ENCODE measurements around the gene HEPHL1. TPM values are rescaled to one million over a fixed set of nuclear protein-coding genes. Genes with fewer than 3 reads are reported as not detected.

Gene HEPHL1
- total RNA-seq, 2 donors from 2014 or later = not detected

DNA sequence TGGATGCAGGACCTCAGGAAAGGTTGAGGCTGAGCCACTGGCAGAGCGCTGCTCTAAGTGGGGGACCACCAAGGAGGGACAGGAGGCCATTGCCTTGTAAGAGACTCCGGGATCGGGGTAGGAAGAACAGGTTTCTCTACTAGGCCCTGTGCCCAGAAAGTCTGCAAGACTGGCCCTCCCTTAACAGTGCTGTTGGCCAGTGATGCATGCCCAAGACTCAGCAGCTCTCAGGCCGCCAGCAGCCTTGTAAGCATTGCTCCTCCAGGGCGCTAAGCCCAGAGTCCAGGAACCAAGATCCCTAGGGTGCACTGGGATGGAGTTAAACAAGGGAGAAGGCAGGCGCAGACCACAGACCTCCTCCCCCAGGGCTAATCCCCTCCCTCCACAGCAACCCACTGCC lies 68.2 kb downstream of the HEPHL1 start:
- TF ChIP-seq, protein P1, sequence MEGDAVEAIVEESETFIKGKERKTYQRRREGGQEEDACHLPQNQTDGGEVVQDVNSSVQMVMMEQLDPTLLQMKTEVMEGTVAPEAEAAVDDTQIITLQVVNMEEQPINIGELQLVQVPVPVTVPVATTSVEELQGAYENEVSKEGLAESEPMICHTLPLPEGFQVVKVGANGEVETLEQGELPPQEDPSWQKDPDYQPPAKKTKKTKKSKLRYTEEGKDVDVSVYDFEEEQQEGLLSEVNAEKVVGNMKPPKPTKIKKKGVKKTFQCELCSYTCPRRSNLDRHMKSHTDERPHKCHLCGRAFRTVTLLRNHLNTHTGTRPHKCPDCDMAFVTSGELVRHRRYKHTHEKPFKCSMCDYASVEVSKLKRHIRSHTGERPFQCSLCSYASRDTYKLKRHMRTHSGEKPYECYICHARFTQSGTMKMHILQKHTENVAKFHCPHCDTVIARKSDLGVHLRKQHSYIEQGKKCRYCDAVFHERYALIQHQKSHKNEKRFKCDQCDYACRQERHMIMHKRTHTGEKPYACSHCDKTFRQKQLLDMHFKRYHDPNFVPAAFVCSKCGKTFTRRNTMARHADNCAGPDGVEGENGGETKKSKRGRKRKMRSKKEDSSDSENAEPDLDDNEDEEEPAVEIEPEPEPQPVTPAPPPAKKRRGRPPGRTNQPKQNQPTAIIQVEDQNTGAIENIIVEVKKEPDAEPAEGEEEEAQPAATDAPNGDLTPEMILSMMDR (IDR thresholded peaks at IDR 0.05) = no peak
- Histone ChIP-seq H3K4me3 (no peak overlapping the region), H3K27ac (no peak overlapping the region), H3K36me3 (no peaks in the 10 kb centered on the region), H3K4me1 (ENCODE audit: control insufficient read depth in 1 of 2, low read depth in 2 of 2) (no peaks in the 10 kb centered on the region), H3K27me3 (replicated peaks; ENCODE audit: insufficient read depth) (no peaks in the 10 kb centered on the region), H3K9me3 (no peaks in the 10 kb centered on the region)
- DNase-seq (ENCODE audit: low spot score) (no peak), ATAC-seq (ENCODE audit: insufficient number of reproducible peaks, low FRiP score, low read depth) (no peak)

DNA sequence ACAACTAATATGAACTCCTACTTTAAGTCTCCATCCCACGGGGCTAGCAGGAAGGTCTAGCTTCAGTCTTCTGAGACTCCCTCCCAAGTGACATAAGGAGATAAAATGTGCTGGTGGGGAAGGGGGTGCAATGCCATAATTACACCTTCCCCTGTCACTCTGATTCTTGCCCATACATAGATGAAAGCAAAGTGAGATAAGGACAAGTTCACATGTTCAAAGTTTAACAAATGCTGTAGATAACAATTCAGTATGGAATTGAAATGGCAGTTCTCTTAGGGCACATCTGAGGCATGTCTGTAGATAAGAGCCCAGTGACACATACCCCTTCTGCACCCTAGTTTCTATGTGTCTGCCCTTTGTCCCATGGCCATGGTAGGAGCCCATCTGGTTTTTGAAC lies 69.2 kb downstream of the HEPHL1 start:
- Histone ChIP-seq H3K4me3 (no peak overlapping the region), H3K36me3 (no peaks in the 10 kb centered on the region), H3K9me3 (no peaks in the 10 kb centered on the region), H3K4me1 (ENCODE audit: control insufficient read depth in 1 of 2, low read depth in 2 of 2) (no peaks in the 10 kb centered on the region), H3K27me3 (replicated peaks; ENCODE audit: insufficient read depth) (no peaks in the 10 kb centered on the region), H3K27ac (no peak overlapping the region)
- no peak for ATAC-seq (ENCODE audit: insufficient number of reproducible peaks, low FRiP score, low read depth)
- DNase-seq (ENCODE audit: low spot score) = no peak
- TF ChIP-seq, protein P1 (IDR thresholded peaks at IDR 0.05) = no peak

DNA sequence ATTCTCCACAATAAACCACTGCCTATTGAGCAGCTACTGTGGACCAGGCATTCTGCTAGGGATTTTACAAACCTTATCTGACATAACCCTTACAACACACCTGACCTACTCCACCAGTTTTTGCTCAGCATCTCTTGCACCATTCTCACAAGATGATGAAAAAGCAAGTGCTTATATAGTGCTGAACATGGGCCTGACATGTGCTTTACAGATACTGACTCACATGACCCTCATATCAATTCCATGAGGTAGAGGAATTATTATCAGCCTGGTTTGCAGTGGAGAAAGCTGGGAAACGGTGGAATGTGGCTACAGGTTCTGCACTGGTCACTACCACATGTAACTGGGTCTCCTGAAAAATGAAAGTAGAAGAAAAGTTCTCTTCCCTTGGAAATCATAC lies 69.9 kb downstream of the HEPHL1 start:
- H3K36me3 ChIP-seq = no peaks in the 10 kb centered on the region
- H3K27me3 ChIP-seq (replicated peaks; ENCODE audit: insufficient read depth) = no peaks in the 10 kb centered on the region
- DNase-seq (ENCODE audit: low spot score) (no peak), ATAC-seq (ENCODE audit: insufficient number of reproducible peaks, low FRiP score, low read depth) (no peak)
- H3K27ac ChIP-seq = no peak overlapping the region
- no peaks in the 10 kb centered on the region for H3K9me3 ChIP-seq
- H3K4me3 ChIP-seq = no peak overlapping the region
- TF ChIP-seq, protein P1 (IDR thresholded peaks at IDR 0.05) = no peak
- H3K4me1 ChIP-seq (ENCODE audit: control insufficient read depth in 1 of 2, low read depth in 2 of 2) = no peaks in the 10 kb centered on the region

DNA sequence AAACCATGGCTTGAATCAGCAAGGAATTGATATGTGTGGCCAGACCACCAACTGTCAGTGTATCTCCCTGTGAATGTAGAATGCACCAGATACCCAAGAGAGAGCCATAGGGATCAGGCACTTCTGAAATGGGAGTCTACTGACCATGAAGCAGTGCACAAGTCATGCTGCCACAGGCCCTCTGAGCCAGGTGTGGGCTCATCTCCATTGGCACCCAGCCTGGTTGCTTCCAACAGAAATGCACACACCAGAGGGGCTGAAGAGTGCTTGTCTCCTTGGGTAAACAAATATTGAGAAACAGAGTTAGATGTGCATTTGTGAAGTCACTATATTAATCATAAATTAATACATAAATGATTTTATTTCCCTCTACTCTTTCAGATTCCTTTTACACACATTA lies 79.1 kb downstream of the HEPHL1 start:
- Histone ChIP-seq H3K9me3 (no peaks in the 10 kb centered on the region), H3K4me3 (no peak overlapping the region), H3K27me3 (replicated peaks; ENCODE audit: insufficient read depth) (no peaks in the 10 kb centered on the region), H3K4me1 (ENCODE audit: control insufficient read depth in 1 of 2, low read depth in 2 of 2) (no peaks in the 10 kb centered on the region), H3K27ac (no peak overlapping the region), H3K36me3 (no peaks in the 10 kb centered on the region)
- DNase-seq (ENCODE audit: low spot score) (no peak), ATAC-seq (ENCODE audit: insufficient number of reproducible peaks, low FRiP score, low read depth) (no peak)
- TF ChIP-seq, protein P1 (IDR thresholded peaks at IDR 0.05) = no peak

DNA sequence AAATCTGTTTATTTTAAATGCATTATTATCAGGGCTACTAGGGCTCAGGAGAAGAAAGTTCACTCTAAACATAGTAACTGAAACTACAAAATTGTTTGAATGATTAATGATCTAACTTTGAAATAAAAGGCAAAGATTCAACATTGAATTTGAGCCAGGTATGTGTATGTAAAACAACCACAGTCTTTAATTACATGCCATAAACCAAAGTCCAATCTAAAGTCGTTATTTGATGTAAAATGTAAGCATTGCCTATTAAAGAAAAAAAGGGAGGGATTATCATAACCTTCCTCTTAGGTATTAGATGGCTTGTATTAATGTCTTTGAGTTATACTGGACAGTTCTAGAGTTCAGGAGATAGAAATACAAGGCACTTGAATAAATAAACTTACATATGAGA lies 82.3 kb downstream of the HEPHL1 start:
- TF ChIP-seq, protein P1 (IDR thresholded peaks at IDR 0.05) = no peak
- H3K9me3 ChIP-seq = no peaks in the 10 kb centered on the region
- no peaks in the 10 kb centered on the region for H3K27me3 ChIP-seq (replicated peaks; ENCODE audit: insufficient read depth)
- no peaks in the 10 kb centered on the region for H3K36me3 ChIP-seq
- no peak overlapping the region for H3K4me3 ChIP-seq
- DNase-seq (ENCODE audit: low spot score) (no peak), ATAC-seq (ENCODE audit: insufficient number of reproducible peaks, low FRiP score, low read depth) (no peak)
- H3K4me1 ChIP-seq (ENCODE audit: control insufficient read depth in 1 of 2, low read depth in 2 of 2) = no peaks in the 10 kb centered on the region
- H3K27ac ChIP-seq = no peak overlapping the region
